Epidermal melanocyte (primary cell): ENCODE results near the gene ERMP1.
A peak's percentile ranks its signal among the peaks of the same experiment; 100 is the strongest.
"Not testable (repeated sequence)": the region's sequence is repeated elsewhere in the genome, so short reads cannot be mapped to it uniquely, and the experiment has no call there.

Experiments used
- DNase-seq: peaks from one replicate; pipeline ENCODE4 v3.0.0; 2011; ENCODE audit warnings: low spot score; ENCODE audit not compliant: insufficient read length

ERMP1 gene

DNA sequence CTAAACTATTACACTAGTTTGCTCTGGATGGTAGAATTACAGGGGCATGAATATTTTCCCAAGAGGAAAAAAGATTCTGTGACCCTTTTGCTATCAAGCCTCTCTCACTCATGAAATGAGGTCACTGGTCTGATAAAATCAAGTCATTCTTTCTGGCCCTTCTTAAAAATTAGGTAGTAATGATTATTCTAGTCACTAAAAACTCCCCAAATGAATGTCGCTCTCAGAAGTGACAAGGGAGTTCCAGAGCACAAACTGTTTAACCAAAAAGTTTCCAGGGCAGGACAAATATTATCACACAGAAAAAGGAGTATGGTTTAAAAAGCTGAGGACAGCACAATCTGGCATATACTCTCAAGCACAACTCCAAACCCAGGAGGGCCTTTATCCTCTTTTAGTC lies 12.5 kb downstream of the ERMP1 start:
- DNase-seq, result no peak

GRCh38 chr9:5819174-5819573 lies 13.7 kb downstream of the ERMP1 start:
- DNase-seq, result no peak

DNA sequence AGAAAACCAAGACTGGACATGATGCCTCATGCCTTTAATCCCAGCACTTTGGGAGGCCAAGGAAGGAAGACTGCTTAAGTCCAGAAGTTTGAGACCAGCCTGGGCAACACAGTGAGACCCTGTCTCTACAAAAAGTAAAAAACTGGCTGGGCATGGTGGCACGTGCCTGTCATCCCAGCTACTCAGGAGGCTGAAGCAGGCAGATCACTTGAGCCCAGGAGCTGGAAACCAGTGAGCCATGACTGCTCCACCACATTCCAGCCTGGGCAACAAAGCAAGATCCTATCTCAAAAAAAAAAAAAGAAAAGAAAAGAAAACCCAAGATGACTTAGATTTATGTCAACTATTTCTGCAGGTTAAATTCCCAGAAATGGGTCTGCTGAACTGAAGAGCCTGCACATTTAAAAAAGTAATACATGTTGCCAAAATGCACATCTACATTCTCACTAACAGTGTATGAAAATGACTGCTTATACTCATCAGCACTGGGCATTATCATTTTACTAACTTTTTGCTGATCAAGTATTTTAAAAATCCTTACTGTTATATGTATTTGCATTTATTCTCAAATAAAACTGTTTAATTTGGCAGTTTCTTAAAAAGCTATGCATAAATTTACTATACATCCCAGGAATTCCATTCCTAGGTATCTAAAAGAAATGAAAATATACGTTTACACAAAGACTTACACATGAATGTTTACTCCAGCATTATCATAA lies 14.3 kb downstream of the ERMP1 start:
- DNase-seq, result no peak

- no peak for DNase-seq
Measured at GRCh38 chr9:5817862-5818261, 15.1 kb downstream of the ERMP1 start.

- DNase-seq, result no peak
Measured at GRCh38 chr9:5815461-5815860, 17.5 kb downstream of the ERMP1 start.

GRCh38 chr9:5813824-5814223 lies 19.1 kb downstream of the ERMP1 start:
- no peak for DNase-seq

DNA sequence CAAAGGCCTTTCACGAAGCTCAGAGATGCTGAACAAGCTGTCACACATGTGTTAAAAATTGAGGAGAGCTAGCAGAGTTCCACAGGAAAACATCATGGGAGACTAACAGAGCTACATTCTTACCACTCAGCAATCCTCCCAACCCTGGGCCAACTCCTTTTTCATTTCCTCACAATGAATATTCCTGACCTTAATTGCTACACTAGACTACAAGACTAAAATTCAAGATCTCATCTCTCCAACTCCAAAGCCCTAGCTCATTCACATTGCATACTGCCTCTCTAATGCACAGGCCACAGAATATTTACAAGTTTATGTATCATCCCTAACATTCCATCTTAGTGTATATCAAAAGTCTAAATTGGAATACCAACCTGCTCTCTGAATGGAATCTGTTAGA lies 21.2 kb downstream of the ERMP1 start:
- no peak for DNase-seq

- no peak for DNase-seq
Measured at GRCh38 chr9:5805478-5805877, 27.4 kb downstream of the ERMP1 start.

- DNase-seq, result no peak
Measured at GRCh38 chr9:5801739-5802113, 31.2 kb downstream of the ERMP1 start.

DNA sequence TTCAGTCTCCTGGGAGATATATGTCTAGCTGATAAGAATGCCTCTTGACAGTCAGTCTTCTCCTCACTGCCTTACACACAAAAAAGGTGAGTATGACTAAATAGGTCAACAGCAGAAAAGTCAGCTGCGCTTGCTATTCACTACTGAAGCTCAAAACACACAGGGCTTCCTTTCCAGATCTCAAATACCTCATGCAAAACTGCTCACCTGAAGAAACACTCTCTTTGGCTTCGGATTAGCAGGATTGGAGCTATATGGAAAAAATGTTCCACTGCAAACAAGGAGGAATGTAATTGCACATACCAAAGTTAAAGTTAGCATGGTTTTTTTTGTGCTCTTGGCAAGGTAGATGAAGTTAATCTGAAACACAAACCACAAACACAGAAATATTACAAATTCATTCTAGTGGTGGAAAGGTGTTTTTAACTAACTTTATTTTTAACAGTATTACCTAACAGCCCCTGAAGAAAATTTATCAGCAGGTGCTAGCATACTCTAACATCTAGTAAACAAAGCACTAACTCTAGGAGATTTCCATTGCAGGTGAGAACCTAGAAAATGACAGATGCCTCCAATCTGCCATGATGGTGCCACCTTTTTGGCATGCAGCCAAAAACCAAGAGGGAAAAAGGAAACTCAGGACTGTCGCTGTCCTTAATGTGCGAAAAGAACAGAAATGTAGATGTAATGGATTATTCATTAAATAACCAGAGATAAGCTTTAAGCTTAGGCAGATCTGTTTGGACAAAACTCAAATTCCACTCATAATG lies 31.8 kb downstream of the ERMP1 start:
- no peak for DNase-seq

DNA sequence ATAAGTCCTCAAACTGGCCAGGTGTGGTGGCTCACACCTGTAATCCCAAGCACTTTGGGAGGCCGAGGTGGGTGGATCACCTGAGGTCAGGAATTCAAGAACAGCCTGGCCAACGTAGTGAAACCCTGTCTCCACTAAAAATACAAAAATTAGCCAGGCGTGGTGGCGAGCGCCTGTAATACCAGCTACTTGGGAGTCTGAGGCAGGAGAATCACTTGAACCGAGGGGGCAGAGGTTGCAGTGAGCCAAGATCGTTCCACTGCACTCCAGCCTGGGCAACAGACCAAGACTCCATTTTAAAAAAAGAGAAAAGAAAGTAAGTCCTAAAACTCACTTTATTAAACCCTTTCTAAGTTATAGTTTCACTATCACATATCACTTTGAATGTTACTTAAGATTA lies 32.5 kb downstream of the ERMP1 start:
- not testable (repeated sequence) for DNase-seq

DNA sequence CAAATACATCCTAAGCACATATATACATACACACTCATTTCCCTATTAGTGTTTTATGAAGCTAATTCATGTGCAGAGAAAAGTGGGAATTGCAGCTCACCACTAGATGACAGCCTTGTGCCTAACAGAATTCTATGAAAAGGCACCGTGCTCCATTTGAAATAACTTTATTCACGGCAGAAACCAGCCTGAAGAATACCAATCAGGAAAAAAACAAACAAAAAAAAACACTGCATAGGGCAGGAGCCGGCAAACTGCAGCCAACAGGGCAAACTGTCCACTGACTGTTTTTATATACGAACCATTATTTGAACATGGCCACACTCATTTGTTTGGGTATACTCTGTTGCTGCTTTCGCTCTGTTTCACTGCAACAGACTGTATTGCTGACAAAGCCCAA lies 33.6 kb downstream of the ERMP1 start:
- DNase-seq, result peak; percentile 45

- no peak for DNase-seq
Measured at GRCh38 chr9:5798581-5798980, 34.3 kb downstream of the ERMP1 start.

DNA sequence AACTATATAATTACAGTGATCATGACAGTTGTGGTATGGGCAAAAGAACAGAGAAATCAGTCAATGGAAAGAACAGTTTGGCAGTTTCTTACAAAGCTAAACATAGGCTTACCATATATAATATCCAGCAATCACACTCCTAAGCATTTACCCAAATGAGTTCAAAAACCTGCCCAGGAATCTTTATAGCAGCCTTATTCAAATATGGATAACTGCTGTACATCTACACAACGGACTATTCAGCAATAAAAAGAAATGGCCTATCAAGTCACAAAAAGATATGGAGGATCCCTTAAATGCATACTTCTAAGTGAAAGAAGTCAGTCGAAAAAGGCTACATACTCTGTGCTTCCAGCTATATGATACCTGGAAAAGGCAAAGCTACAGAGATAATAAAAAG lies 36.6 kb downstream of the ERMP1 start:
- DNase-seq, result no peak

DNA sequence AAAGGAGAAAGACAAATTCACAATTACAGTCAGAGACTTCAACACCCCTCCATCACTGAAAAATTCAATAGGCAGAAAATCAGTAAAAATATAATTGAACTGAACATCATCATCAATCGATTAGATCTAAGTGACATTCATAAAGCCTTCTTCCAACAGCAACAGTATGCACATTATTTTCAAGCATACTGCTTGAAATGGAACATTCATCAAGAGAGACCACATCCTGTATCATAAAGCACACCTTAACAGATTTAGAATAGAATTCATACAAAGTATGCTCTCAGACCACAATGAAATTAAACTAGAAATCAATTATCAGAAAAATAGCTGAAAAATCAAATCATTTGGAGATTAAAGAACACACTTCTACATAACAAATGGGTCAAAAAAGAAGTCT lies 39.1 kb downstream of the ERMP1 start:
- DNase-seq, result no peak

- DNase-seq, result no peak
Measured at GRCh38 chr9:5791870-5792269, 41.0 kb downstream of the ERMP1 start.

- no peak for DNase-seq
Measured at GRCh38 chr9:5790923-5791322, 42.0 kb downstream of the ERMP1 start.

GRCh38 chr9:5789489-5789888 lies 43.4 kb downstream of the ERMP1 start:
- no peak for DNase-seq

- no peak for DNase-seq
Measured at GRCh38 chr9:5787759-5788302, 45.1 kb downstream of the ERMP1 start.

DNA sequence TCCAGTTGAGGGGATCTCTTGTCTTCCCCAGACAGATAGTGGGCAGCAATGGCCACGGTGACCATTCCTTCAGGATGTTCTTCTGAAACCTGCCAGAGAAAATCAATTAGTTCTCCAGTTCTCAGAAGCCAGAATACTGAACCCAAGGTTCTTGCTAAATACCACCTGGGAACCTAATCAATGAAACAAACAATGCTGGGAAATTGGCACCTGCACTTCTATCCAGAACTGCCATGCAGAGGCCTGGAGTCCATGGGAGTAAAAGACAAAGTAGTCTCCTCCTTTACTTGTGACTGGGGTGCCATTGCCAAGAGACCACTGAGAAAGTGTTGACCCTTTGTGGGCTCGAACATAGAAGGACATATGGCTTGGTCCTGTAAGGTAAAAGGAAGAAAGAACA lies 45.7 kb downstream of the ERMP1 start:
- DNase-seq, result no peak

DNA sequence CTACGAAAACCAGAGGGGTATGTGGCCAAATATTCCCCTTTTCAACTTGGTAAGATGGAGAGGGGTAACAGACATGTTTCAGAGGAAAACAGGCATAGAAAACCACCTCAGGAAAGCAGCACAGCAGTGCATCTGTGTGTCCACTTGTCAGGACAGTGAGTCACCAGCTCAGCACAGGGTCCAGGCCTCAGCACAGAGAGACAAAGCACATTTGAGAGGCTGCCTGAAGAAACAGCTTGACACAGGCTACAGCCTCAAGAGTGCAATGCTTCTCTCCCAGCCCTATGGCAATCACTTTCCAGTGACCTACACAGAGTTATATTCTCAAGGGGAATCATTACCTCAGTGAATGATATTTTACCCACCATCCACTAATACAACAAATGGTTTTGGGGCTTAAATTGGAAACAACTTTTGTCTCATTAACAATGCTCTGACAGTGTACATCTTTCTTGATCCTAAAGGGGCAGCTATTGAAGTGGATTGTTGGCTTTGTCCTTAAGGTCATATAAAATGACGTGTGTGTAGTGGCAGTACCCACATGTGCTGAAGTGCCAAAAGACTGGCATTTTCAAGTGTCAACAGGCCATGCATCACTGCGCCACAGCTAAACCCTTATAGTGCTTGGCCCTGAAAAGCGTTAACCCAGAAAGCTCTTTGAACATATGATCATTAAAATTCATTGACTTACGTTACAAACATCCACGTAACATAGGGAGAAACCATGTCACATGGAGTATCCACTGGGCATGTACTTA lies 46.4 kb downstream of the ERMP1 start:
- no peak for DNase-seq
